ENCODE data around the gene EGF.

Gene EGF

GRCh38 chr4:109912706-109913595 lies at the start of gene EGF:
TSS of gene EGF (plus strand) at chr4:109912883. CDS start at chr4:109913336, 453 bp downstream.
- peak; percentile 79 for ATAC-seq
- no peak for TF ChIP-seq CSDC2 (CRISPR knock-in tag; IDR thresholded peaks at IDR 0.05)
- no peak for TF ChIP-seq ISL1 (CRISPR knock-in tag; IDR thresholded peaks at IDR 0.05)
- TF ChIP-seq OSR1 (CRISPR knock-in tag; IDR thresholded peaks at IDR 0.05), result no peak
- TF ChIP-seq RARB (CRISPR knock-in tag; IDR thresholded peaks at IDR 0.05), result no peak
- TF ChIP-seq, protein P1, sequence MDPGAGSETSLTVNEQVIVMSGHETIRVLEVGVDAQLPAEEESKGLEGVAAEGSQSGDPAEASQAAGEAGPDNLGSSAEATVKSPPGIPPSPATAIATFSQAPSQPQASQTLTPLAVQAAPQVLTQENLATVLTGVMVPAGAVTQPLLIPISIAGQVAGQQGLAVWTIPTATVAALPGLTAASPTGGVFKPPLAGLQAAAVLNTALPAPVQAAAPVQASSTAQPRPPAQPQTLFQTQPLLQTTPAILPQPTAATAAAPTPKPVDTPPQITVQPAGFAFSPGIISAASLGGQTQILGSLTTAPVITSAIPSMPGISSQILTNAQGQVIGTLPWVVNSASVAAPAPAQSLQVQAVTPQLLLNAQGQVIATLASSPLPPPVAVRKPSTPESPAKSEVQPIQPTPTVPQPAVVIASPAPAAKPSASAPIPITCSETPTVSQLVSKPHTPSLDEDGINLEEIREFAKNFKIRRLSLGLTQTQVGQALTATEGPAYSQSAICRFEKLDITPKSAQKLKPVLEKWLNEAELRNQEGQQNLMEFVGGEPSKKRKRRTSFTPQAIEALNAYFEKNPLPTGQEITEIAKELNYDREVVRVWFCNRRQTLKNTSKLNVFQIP (CRISPR knock-in tag; IDR thresholded peaks at IDR 0.05; ENCODE audit: borderline replicate concordance, low read depth), result no peak
- TF ChIP-seq PATZ1 (CRISPR knock-in tag; IDR thresholded peaks at IDR 0.05; ENCODE audit: borderline replicate concordance), result no peak
- no peak for TF ChIP-seq ZNF565 (CRISPR knock-in tag; conservative IDR thresholded peaks at IDR 0.05; ENCODE audit: low read depth)
- no peak for TF ChIP-seq TOX (CRISPR knock-in tag; IDR thresholded peaks at IDR 0.05; ENCODE audit: borderline replicate concordance)

- TF ChIP-seq RARB (CRISPR knock-in tag; IDR thresholded peaks at IDR 0.05) (no peak), ARNTL (CRISPR knock-in tag; IDR thresholded peaks at IDR 0.05; ENCODE audit: borderline replicate concordance, low read depth) (no peak), BACH2 (CRISPR knock-in tag; IDR thresholded peaks at IDR 0.05; ENCODE audit: borderline replicate concordance) (no peak), ISL1 (CRISPR knock-in tag; IDR thresholded peaks at IDR 0.05) (no peak), SNAI2 (CRISPR knock-in tag; IDR thresholded peaks at IDR 0.05) (no peak), ZFP30 (CRISPR knock-in tag; IDR thresholded peaks at IDR 0.05) (no peak), PATZ1 (CRISPR knock-in tag; IDR thresholded peaks at IDR 0.05; ENCODE audit: borderline replicate concordance) (no peak), TOX (CRISPR knock-in tag; IDR thresholded peaks at IDR 0.05; ENCODE audit: borderline replicate concordance) (no peak), ESRRG (CRISPR knock-in tag; IDR thresholded peaks at IDR 0.05) (no peak), ZNF70 (CRISPR knock-in tag; IDR thresholded peaks at IDR 0.05) (no peak), ZFP3 (CRISPR knock-in tag; IDR thresholded peaks at IDR 0.05) (no peak), CSDC2 (CRISPR knock-in tag; IDR thresholded peaks at IDR 0.05) (no peak), OSR1 (CRISPR knock-in tag; IDR thresholded peaks at IDR 0.05) (no peak)
- TF ChIP-seq, protein P2, sequence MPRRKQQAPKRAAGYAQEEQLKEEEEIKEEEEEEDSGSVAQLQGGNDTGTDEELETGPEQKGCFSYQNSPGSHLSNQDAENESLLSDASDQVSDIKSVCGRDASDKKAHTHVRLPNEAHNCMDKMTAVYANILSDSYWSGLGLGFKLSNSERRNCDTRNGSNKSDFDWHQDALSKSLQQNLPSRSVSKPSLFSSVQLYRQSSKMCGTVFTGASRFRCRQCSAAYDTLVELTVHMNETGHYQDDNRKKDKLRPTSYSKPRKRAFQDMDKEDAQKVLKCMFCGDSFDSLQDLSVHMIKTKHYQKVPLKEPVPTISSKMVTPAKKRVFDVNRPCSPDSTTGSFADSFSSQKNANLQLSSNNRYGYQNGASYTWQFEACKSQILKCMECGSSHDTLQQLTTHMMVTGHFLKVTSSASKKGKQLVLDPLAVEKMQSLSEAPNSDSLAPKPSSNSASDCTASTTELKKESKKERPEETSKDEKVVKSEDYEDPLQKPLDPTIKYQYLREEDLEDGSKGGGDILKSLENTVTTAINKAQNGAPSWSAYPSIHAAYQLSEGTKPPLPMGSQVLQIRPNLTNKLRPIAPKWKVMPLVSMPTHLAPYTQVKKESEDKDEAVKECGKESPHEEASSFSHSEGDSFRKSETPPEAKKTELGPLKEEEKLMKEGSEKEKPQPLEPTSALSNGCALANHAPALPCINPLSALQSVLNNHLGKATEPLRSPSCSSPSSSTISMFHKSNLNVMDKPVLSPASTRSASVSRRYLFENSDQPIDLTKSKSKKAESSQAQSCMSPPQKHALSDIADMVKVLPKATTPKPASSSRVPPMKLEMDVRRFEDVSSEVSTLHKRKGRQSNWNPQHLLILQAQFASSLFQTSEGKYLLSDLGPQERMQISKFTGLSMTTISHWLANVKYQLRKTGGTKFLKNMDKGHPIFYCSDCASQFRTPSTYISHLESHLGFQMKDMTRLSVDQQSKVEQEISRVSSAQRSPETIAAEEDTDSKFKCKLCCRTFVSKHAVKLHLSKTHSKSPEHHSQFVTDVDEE (CRISPR knock-in tag; IDR thresholded peaks at IDR 0.05), result no peak
- TF ChIP-seq, protein P3, sequence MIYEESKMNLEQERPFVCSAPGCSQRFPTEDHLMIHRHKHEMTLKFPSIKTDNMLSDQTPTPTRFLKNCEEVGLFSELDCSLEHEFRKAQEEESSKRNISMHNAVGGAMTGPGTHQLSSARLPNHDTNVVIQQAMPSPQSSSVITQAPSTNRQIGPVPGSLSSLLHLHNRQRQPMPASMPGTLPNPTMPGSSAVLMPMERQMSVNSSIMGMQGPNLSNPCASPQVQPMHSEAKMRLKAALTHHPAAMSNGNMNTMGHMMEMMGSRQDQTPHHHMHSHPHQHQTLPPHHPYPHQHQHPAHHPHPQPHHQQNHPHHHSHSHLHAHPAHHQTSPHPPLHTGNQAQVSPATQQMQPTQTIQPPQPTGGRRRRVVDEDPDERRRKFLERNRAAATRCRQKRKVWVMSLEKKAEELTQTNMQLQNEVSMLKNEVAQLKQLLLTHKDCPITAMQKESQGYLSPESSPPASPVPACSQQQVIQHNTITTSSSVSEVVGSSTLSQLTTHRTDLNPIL (CRISPR knock-in tag; IDR thresholded peaks at IDR 0.05; ENCODE audit: low read depth), result no peak
Observed at GRCh38 chr4:109864134-109864533, 48.5 kb upstream of the EGF start.

GRCh38 chr4:109870061-109870460 lies 42.6 kb upstream of the EGF start:
- ATAC-seq, result no peak
- TF ChIP-seq ZFP30 (CRISPR knock-in tag; IDR thresholded peaks at IDR 0.05) (no peak), RARB (CRISPR knock-in tag; IDR thresholded peaks at IDR 0.05) (no peak), ZNF565 (CRISPR knock-in tag; conservative IDR thresholded peaks at IDR 0.05; ENCODE audit: low read depth) (no peak), CSDC2 (CRISPR knock-in tag; IDR thresholded peaks at IDR 0.05) (no peak), TCF4 (CRISPR knock-in tag; IDR thresholded peaks at IDR 0.05; ENCODE audit: borderline replicate concordance) (no peak), PPARA (CRISPR knock-in tag; IDR thresholded peaks at IDR 0.05; ENCODE audit: borderline replicate concordance) (no peak)
- TF ChIP-seq, protein P2 (CRISPR knock-in tag; IDR thresholded peaks at IDR 0.05), result no peak

More at GRCh38 chr4:109864134-109864533, 48.5 kb upstream of the EGF start:
- ATAC-seq, result no peak

All from SK-N-SH treated with all-trans-retinoic acid at 6 μM for 48 hours (cell line).